ENCODE measurements around the gene ESYT3. TPM values are rescaled to one million over a fixed set of nuclear protein-coding genes. Genes with fewer than 3 reads are reported as not detected.

Gene ESYT3
- total and polyA plus RNA-seq, 2 experiments from 2014 or later, result 3.5 to 8.2 TPM

DNA sequence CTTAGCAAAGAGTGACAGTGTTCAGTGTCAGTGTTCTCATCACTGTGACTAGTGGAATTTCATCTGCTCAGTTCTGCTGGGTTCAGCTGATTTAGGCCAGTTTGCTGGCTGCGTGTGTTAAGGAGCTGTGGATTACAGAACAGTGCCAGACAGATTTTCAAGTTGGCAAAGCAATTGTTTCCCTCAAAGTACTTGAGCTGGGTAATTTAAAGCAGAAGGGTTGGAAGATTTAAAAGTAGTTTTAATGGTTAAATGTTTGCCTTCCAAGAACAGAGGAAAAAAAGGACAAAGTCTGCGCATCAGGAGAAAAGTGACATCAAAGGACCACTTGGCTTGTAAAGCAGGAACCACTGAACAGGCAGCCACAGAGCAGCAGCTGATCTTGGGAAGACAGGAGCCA is 8.7 kb downstream of the ESYT3 start:
- TF ChIP-seq, protein P1, sequence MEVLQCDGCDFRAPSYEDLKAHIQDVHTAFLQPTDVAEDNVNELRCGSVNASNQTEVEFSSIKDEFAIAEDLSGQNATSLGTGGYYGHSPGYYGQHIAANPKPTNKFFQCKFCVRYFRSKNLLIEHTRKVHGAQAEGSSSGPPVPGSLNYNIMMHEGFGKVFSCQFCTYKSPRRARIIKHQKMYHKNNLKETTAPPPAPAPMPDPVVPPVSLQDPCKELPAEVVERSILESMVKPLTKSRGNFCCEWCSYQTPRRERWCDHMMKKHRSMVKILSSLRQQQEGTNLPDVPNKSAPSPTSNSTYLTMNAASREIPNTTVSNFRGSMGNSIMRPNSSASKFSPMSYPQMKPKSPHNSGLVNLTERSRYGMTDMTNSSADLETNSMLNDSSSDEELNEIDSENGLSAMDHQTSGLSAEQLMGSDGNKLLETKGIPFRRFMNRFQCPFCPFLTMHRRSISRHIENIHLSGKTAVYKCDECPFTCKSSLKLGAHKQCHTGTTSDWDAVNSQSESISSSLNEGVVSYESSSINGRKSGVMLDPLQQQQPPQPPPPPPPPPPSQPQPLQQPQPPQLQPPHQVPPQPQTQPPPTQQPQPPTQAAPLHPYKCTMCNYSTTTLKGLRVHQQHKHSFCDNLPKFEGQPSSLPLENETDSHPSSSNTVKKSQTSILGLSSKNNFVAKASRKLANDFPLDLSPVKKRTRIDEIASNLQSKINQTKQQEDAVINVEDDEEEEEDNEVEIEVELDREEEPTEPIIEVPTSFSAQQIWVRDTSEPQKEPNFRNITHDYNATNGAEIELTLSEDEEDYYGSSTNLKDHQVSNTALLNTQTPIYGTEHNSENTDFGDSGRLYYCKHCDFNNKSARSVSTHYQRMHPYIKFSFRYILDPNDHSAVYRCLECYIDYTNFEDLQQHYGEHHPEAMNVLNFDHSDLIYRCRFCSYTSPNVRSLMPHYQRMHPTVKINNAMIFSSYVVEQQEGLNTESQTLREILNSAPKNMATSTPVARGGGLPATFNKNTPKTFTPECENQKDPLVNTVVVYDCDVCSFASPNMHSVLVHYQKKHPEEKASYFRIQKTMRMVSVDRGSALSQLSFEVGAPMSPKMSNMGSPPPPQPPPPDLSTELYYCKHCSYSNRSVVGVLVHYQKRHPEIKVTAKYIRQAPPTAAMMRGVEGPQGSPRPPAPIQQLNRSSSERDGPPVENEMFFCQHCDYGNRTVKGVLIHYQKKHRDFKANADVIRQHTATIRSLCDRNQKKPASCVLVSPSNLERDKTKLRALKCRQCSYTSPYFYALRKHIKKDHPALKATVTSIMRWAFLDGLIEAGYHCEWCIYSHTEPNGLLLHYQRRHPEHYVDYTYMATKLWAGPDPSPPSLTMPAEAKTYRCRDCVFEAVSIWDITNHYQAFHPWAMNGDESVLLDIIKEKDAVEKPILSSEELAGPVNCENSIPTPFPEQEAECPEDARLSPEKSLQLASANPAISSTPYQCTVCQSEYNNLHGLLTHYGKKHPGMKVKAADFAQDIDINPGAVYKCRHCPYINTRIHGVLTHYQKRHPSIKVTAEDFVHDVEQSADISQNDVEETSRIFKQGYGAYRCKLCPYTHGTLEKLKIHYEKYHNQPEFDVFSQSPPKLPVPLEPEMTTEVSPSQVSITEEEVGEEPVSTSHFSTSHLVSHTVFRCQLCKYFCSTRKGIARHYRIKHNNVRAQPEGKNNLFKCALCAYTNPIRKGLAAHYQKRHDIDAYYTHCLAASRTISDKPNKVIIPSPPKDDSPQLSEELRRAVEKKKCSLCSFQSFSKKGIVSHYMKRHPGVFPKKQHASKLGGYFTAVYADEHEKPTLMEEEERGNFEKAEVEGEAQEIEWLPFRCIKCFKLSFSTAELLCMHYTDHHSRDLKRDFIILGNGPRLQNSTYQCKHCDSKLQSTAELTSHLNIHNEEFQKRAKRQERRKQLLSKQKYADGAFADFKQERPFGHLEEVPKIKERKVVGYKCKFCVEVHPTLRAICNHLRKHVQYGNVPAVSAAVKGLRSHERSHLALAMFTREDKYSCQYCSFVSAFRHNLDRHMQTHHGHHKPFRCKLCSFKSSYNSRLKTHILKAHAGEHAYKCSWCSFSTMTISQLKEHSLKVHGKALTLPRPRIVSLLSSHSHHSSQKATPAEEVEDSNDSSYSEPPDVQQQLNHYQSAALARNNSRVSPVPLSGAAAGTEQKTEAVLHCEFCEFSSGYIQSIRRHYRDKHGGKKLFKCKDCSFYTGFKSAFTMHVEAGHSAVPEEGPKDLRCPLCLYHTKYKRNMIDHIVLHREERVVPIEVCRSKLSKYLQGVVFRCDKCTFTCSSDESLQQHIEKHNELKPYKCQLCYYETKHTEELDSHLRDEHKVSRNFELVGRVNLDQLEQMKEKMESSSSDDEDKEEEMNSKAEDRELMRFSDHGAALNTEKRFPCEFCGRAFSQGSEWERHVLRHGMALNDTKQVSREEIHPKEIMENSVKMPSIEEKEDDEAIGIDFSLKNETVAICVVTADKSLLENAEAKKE (CRISPR knock-in tag; IDR thresholded peaks at IDR 0.05), result no peak
- TF ChIP-seq, protein P2, sequence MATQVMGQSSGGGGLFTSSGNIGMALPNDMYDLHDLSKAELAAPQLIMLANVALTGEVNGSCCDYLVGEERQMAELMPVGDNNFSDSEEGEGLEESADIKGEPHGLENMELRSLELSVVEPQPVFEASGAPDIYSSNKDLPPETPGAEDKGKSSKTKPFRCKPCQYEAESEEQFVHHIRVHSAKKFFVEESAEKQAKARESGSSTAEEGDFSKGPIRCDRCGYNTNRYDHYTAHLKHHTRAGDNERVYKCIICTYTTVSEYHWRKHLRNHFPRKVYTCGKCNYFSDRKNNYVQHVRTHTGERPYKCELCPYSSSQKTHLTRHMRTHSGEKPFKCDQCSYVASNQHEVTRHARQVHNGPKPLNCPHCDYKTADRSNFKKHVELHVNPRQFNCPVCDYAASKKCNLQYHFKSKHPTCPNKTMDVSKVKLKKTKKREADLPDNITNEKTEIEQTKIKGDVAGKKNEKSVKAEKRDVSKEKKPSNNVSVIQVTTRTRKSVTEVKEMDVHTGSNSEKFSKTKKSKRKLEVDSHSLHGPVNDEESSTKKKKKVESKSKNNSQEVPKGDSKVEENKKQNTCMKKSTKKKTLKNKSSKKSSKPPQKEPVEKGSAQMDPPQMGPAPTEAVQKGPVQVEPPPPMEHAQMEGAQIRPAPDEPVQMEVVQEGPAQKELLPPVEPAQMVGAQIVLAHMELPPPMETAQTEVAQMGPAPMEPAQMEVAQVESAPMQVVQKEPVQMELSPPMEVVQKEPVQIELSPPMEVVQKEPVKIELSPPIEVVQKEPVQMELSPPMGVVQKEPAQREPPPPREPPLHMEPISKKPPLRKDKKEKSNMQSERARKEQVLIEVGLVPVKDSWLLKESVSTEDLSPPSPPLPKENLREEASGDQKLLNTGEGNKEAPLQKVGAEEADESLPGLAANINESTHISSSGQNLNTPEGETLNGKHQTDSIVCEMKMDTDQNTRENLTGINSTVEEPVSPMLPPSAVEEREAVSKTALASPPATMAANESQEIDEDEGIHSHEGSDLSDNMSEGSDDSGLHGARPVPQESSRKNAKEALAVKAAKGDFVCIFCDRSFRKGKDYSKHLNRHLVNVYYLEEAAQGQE (IDR thresholded peaks at IDR 0.05; ENCODE audit: unreplicated experiment), result no peak
- no peak for TF ChIP-seq ZNF114 (CRISPR knock-in tag; IDR thresholded peaks at IDR 0.05)
- TF ChIP-seq CREB1 (CRISPR knock-in tag; IDR thresholded peaks at IDR 0.05; ENCODE audit: low read depth), result no peak
- TF ChIP-seq, protein P3, sequence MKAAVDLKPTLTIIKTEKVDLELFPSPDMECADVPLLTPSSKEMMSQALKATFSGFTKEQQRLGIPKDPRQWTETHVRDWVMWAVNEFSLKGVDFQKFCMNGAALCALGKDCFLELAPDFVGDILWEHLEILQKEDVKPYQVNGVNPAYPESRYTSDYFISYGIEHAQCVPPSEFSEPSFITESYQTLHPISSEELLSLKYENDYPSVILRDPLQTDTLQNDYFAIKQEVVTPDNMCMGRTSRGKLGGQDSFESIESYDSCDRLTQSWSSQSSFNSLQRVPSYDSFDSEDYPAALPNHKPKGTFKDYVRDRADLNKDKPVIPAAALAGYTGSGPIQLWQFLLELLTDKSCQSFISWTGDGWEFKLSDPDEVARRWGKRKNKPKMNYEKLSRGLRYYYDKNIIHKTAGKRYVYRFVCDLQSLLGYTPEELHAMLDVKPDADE (IDR thresholded peaks at IDR 0.05), result no peak
- no peak for TF ChIP-seq EZH2 (IDR thresholded peaks at IDR 0.05; ENCODE audit: low read depth, unreplicated experiment)
- TF ChIP-seq NANOG (IDR thresholded peaks at IDR 0.05; ENCODE audit: borderline replicate concordance), result no peak
- TF ChIP-seq, protein P4, sequence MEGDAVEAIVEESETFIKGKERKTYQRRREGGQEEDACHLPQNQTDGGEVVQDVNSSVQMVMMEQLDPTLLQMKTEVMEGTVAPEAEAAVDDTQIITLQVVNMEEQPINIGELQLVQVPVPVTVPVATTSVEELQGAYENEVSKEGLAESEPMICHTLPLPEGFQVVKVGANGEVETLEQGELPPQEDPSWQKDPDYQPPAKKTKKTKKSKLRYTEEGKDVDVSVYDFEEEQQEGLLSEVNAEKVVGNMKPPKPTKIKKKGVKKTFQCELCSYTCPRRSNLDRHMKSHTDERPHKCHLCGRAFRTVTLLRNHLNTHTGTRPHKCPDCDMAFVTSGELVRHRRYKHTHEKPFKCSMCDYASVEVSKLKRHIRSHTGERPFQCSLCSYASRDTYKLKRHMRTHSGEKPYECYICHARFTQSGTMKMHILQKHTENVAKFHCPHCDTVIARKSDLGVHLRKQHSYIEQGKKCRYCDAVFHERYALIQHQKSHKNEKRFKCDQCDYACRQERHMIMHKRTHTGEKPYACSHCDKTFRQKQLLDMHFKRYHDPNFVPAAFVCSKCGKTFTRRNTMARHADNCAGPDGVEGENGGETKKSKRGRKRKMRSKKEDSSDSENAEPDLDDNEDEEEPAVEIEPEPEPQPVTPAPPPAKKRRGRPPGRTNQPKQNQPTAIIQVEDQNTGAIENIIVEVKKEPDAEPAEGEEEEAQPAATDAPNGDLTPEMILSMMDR (conservative IDR thresholded peaks at IDR 0.05; ENCODE audit: low read depth in 2 of 2), result no peak
- TF ChIP-seq JUNB (IDR thresholded peaks at IDR 0.05; ENCODE audit: unreplicated experiment), result no peak
- H3K27ac ChIP-seq (ENCODE audit: low read depth), result no peak overlapping the region
- H3K27ac Mint-ChIP-seq, result no peak overlapping the region

More for the DNA sequence above, 8.7 kb downstream of the ESYT3 start:
- peaks cover 6% of the 10 kb centered on the region for H3K27me3 Mint-ChIP-seq (ENCODE audit: insufficient read depth, low read depth, poor library complexity)
- Histone ChIP-seq H3K4me1 (ENCODE audit: insufficient read depth) (no peaks in the 10 kb centered on the region; the same call in 1 of the 2 replicates), H3K79me2 (replicated peaks; ENCODE audit: insufficient read depth) (no peaks in the 10 kb centered on the region), H3F3A (replicated peaks; ENCODE audit: low read depth) (no peaks in the 10 kb centered on the region), H3K4me3 (no peak overlapping the region), H4K20me1 (replicated peaks; ENCODE audit: insufficient read depth) (0 out of 2 replicates have a peak, but pooled peaks cover 2% of the 10 kb centered on the region), H3K36me3 (ENCODE audit: insufficient read depth) (no peaks in the 10 kb centered on the region), H3K4me2 (no peak overlapping the region), H3K27me3 (ENCODE audit: insufficient read depth) (no peaks in the 10 kb centered on the region), H2AFZ (no peak overlapping the region), H3K9me2 (ENCODE audit: insufficient read depth) (no peaks in the 10 kb centered on the region)
- DNase-seq (ENCODE audit: low spot score) (no peak), ATAC-seq (no peak)
- H3K9me3 Mint-ChIP-seq, result no peaks in the 10 kb centered on the region
- peaks cover 12% of the 10 kb centered on the region for H3K4me1 Mint-ChIP-seq
- H3K4me3 Mint-ChIP-seq, result no peak overlapping the region
- no peaks in the 10 kb centered on the region for H3K36me3 Mint-ChIP-seq (ENCODE audit: low read depth)
